ENCODE results near the gene TPGS1. TPM values are rescaled to one million over a fixed set of nuclear protein-coding genes. Genes with fewer than 3 reads are reported as not detected.

The TPGS1 gene
- total RNA-seq, 1 experiment from 2014 or later = 13.8 TPM

DNA sequence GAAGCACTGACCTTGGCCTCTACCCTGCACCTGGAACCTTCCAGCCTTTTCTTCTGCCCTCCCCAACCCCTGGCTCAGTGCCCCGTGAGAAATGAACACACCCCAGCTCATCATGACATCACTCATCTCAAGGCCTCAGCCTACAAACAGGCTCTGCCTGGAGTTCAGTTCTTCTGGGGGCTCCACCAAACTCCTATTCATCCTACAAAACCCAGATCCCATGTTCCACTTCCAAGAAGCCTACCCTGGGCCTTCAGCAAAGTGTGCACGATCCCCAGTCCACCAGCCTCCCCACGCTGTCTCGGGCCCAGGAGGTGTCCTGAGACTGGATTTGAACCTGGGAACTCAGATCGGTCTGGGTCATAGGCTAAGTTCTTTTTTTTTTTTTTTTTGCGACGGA is 37.5 kb upstream of the TPGS1 start:
- Histone ChIP-seq H2AFZ (no peak overlapping the region), H3K4me1 (replicated peaks; ENCODE audit: insufficient read depth) (no peaks in the 10 kb centered on the region), H3K4me3 (no peak overlapping the region), H4K20me1 (ENCODE audit: insufficient read depth) (no peaks in the 10 kb centered on the region), H3K4me2 (no peak overlapping the region), H3K27ac (no peak overlapping the region), H3K9me3 (ENCODE audit: insufficient read depth, low read depth) (no peaks in the 10 kb centered on the region), H3K27me3 (ENCODE audit: insufficient read depth, low read depth) (peaks cover 16% of the 10 kb centered on the region; the same call in 1 of the 2 replicates), H3K9me2 (ENCODE audit: insufficient read depth) (no peaks in the 10 kb centered on the region), H3K36me3 (ENCODE audit: low read depth) (no peaks in the 10 kb centered on the region), H3F3A (ENCODE audit: insufficient read depth, low read depth) (no peaks in the 10 kb centered on the region), H3K79me2 (ENCODE audit: low read depth) (no peaks in the 10 kb centered on the region)
- intact Hi-C loops (cut with micrococcal nuclease; ENCODE audit: unreplicated experiment) = no loop called here
- ChIA-PET POLR2A (ENCODE audit: unreplicated experiment) (no interaction called here), CTCF (no interaction called here)
- BruUV-seq (replicated peaks) = no TSS peak
- TF ChIP-seq, protein P1, sequence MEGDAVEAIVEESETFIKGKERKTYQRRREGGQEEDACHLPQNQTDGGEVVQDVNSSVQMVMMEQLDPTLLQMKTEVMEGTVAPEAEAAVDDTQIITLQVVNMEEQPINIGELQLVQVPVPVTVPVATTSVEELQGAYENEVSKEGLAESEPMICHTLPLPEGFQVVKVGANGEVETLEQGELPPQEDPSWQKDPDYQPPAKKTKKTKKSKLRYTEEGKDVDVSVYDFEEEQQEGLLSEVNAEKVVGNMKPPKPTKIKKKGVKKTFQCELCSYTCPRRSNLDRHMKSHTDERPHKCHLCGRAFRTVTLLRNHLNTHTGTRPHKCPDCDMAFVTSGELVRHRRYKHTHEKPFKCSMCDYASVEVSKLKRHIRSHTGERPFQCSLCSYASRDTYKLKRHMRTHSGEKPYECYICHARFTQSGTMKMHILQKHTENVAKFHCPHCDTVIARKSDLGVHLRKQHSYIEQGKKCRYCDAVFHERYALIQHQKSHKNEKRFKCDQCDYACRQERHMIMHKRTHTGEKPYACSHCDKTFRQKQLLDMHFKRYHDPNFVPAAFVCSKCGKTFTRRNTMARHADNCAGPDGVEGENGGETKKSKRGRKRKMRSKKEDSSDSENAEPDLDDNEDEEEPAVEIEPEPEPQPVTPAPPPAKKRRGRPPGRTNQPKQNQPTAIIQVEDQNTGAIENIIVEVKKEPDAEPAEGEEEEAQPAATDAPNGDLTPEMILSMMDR (conservative IDR thresholded peaks at IDR 0.05) = no peak
- TF ChIP-seq EZH2 (IDR thresholded peaks at IDR 0.05; ENCODE audit: low read depth) = no peak
- no peak for DNase-seq

DNA sequence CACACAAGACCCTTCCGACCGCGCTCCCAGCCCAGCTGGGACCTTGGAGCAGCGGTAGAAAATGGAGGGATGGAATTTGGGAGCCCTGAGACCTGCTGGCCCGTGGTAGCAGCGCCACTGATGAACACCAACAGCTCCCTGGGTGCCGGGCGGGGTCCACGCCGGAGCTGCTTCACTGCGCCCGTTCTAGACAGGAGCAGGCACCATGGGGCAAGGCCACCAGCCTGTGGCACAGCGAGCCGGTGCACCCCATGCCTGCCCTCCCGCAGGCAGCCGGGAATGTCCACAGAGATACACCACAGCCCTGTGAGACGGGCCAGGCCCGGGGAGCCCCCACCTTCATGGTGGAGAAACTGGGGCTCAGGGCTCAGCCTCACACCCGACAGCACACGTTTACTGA is 36.6 kb upstream of the TPGS1 start:
- Histone ChIP-seq H3K27ac (no peak overlapping the region), H4K20me1 (ENCODE audit: insufficient read depth) (no peaks in the 10 kb centered on the region), H3F3A (ENCODE audit: insufficient read depth, low read depth) (no peaks in the 10 kb centered on the region), H3K9me3 (ENCODE audit: insufficient read depth, low read depth) (no peaks in the 10 kb centered on the region), H3K27me3 (ENCODE audit: insufficient read depth, low read depth) (peaks cover 16% of the 10 kb centered on the region; the same call in 1 of the 2 replicates), H3K4me1 (replicated peaks; ENCODE audit: insufficient read depth) (no peaks in the 10 kb centered on the region), H3K79me2 (ENCODE audit: low read depth) (no peaks in the 10 kb centered on the region), H3K4me3 (no peak overlapping the region), H3K36me3 (ENCODE audit: low read depth) (no peaks in the 10 kb centered on the region), H3K9me2 (ENCODE audit: insufficient read depth) (no peaks in the 10 kb centered on the region), H2AFZ (no peak overlapping the region), H3K4me2 (no peak overlapping the region)
- intact Hi-C loops (cut with micrococcal nuclease; ENCODE audit: unreplicated experiment) = no loop called here
- no peak for DNase-seq
- TF ChIP-seq EZH2 (IDR thresholded peaks at IDR 0.05; ENCODE audit: low read depth) = no peak
- TF ChIP-seq, protein P1 (conservative IDR thresholded peaks at IDR 0.05) = no peak
- ChIA-PET POLR2A (ENCODE audit: unreplicated experiment) (no interaction called here), CTCF (no interaction called here)
- BruUV-seq (replicated peaks) = no TSS peak

DNA sequence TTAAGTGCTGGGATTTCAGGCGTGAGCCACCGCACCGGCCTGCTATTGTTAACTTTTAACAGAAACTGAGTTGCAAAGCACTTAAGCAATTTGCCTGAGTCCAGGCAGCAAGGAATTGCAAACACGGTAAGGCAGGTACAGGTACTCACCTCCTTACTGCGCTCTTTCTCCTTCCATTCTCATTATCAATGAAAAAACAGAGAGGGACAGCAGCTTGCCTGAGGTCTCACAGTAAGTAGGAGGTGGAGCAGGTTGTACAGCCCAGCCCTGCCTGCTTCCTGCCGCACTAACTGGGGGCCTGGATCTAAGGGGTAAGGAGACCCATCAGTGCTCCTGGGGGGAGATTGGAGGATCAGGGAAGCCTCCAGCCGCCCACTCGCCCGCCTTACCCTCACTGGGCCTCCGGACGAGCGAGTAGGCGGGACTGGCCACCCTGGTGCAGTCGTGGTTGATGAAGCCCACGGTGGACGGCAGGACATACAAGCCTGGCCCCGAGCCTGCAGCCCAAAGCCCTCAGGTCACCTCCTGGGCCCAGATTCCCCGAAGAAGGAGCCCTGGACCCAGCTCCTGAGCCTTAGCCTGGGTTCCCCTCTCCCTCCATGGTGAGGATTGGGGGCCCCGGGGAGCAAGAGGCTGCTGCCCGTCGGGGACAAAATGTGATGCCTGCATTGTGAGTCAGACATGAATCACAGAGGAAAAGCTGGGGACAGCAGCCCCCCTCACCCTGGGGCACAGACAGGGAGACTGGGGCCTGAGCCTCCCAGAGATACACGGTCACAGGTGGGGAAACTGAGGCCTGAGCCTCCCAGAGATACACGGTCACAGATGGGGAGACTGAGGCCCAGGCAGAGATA is 35.1 kb upstream of the TPGS1 start:
- H3K27ac ChIP-seq = no peak overlapping the region

More for the DNA sequence above, 35.1 kb upstream of the TPGS1 start:
- Histone ChIP-seq H4K20me1 (ENCODE audit: insufficient read depth) (no peaks in the 10 kb centered on the region), H3K79me2 (ENCODE audit: low read depth) (no peaks in the 10 kb centered on the region), H3F3A (ENCODE audit: insufficient read depth, low read depth) (no peaks in the 10 kb centered on the region), H3K4me3 (no peak overlapping the region), H3K4me2 (no peak overlapping the region), H3K27me3 (ENCODE audit: insufficient read depth, low read depth) (peaks cover 16% of the 10 kb centered on the region; the same call in 1 of the 2 replicates), H3K9me2 (ENCODE audit: insufficient read depth) (no peaks in the 10 kb centered on the region), H3K9me3 (ENCODE audit: insufficient read depth, low read depth) (no peaks in the 10 kb centered on the region), H2AFZ (no peak overlapping the region), H3K36me3 (ENCODE audit: low read depth) (no peaks in the 10 kb centered on the region), H3K4me1 (replicated peaks; ENCODE audit: insufficient read depth) (no peaks in the 10 kb centered on the region)
- ChIA-PET POLR2A (ENCODE audit: unreplicated experiment) (no interaction called here), CTCF (no interaction called here)
- intact Hi-C loops (cut with micrococcal nuclease; ENCODE audit: unreplicated experiment) = no loop called here
- DNase-seq = no peak
- no TSS peak for BruUV-seq (replicated peaks)
- TF ChIP-seq EZH2 (IDR thresholded peaks at IDR 0.05; ENCODE audit: low read depth) = no peak
- TF ChIP-seq, protein P1 (conservative IDR thresholded peaks at IDR 0.05) = no peak

Data from PC-9 (cell line).